Measurements from ENCODE around the gene JAK1.

- TF ChIP-seq NR2C2 (CRISPR knock-in tag; IDR thresholded peaks at IDR 0.05) (no peak), NR2C2 (tag; IDR thresholded peaks at IDR 0.05) (no peak), EZH2 (IDR thresholded peaks at IDR 0.05; ENCODE audit: borderline replicate concordance, low read depth, low read length) (no peak), ZNF212 (CRISPR knock-in tag; IDR thresholded peaks at IDR 0.05) (no peak), RFX5 (IDR thresholded peaks at IDR 0.05; ENCODE audit: low read depth, low read length) (no peak), TAF1 (IDR thresholded peaks at IDR 0.05; ENCODE audit: control insufficient read depth, extremely low read depth, insufficient read depth, low read length, severe bottlenecking) (no peak), CTCF (IDR thresholded peaks at IDR 0.05 in 2 of 3, conservative IDR thresholded peaks at IDR 0.05 in 1 of 3; ENCODE audit: insufficient read depth in 2 of 3, low read depth in 1 of 3, low read length in 3 of 3) (no peak), CBX8 (IDR thresholded peaks at IDR 0.05; ENCODE audit: borderline replicate concordance, extremely low read depth, low read depth, low read length, poor library complexity, severe bottlenecking) (no peak), ELK1 (CRISPR knock-in tag; IDR thresholded peaks at IDR 0.05) (no peak)
Observed at GRCh38 chr1:64962441-64962840, 3.9 kb downstream of the JAK1 start.

All from K562 (cell line).